ENCODE results near the gene ZCCHC7. TPM values are rescaled to one million over a fixed set of nuclear protein-coding genes. Genes with fewer than 3 reads are reported as not detected.

Gene ZCCHC7
- total RNA-seq, 1 donor from 2014 or later = 10.4 TPM

DNA sequence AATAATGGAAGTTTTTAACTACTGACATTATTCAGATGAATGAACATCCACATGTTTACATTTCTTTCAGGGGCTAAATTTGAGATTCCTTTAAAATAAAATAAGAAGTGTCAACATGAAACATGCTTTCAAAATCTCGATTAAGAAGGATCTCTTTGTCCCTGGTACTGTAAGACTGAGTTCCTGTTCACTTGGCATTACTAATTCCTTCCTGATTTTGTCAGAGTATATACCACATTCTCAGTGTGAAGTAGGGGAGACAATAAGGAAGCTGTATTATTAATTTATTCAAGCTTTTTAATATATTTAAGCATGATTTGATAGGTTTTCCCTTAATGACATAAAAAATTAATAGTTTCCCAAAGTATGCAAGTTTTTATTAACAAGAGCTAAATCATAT lies 220.6 kb downstream of the ZCCHC7 start:
- no peak for ATAC-seq

DNA sequence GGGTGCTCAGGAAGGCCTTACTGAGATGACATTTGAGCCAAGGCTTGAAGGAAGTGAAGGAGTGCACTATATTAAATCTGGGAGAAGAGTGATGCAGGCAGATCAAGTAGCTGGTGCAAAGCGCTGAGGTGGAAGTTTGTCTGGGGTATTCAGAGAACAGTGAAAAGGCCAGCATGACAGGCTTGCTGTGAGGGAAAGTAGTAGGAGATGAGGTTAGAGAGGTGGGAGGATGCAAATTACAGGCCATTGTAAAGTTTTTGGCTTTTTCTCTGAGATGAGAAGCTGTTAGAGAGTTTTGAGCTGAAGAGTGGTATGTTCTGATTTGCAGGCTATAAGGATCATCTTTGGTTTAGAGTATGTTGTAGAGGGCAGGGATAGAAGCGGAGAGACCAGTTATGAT lies 221.3 kb downstream of the ZCCHC7 start:
- ATAC-seq = no peak

DNA sequence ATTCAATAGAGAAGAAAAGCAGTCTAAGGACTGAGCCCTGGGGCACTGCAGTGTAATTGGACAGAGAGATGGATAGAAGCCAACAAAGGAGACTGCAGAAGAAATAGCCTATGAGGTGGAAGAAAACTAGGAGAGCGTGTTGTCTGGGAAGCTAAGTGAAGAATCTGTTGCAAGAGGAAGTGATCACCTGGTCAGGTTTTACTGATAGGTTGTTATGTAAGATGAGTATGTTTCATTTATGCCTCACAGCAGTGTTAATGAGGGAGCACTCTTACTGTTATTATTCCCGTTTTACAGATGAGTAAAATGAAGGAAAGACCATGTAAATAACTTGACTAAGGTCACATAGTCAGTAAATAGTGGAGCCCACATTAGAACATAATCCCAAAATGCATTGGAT lies 222.1 kb downstream of the ZCCHC7 start:
- ATAC-seq = no peak

DNA sequence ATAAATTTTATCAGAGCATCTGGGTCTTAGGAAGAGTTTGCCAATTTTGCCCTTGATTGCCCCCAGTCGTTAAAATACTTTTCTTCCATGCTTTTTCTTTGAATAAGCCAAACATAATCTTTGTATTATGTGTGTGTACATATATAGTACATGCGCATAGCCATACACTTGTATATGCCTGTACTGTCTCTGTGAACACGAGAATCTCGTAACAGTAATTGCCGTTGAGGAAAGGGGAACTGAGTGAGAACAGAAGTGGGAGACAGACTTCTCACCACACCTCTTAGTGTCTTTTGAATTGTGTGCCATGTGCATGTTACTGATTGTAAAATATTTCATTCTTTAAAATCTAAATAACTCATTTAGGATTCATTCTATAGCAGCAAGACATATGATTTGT lies 222.5 kb downstream of the ZCCHC7 start:
- ATAC-seq = no peak

DNA sequence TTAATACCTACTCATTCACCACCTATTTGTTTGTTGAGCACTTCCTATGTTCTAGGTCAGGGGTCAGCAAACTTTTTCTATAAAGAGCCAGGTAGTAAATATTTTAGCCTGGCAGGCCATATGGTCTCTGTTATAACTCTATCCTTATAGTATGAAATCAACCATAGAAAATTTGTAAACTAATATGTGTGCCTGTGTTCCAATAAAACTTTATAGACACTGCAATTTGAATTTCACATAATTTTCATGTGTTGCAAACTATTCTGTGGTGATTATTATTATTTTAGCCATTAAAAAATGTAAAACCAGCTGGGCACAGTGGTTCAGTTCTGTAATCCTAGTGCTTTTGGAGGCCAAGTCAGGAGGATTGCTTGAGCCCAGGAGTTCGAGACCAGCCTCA lies 223.3 kb downstream of the ZCCHC7 start:
- no peak for ATAC-seq

DNA sequence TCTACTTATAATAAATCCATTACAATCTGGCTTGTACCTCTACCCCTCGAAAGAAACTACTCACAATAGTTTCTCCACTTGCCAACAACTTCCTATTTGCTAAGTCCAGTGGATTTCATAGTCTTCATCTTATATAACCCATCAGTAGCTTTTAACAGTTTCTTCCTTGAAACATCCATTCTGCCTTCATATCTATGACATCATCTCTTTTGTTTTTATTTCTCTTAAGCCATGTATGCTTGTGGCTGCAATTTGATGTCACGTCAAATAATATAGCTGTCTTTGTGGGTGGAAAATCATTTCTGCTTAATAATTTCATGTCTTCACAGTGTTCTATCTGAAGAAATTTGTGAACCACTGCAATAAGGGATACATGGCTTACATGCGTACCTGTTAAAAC lies 224.7 kb downstream of the ZCCHC7 start:
- ATAC-seq = no peak

DNA sequence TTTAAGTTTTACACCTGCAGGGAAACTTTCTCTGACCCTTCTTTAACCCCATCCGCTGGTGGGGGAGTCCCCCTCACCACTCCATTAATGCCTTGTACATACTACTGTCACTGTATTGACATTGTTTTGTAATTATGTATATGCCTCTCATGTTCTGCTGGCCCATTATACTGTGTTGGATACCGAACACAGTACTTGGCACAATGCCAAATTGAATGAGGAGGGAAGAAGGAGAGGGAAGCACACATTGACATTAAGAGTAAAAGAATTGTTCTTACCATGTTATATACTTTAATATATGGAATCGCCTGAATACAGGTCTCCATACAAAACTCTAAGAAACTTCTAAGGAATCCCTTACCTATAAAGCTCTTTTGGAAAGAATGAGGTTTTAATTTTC lies 228.5 kb downstream of the ZCCHC7 start:
- ATAC-seq = no peak

DNA sequence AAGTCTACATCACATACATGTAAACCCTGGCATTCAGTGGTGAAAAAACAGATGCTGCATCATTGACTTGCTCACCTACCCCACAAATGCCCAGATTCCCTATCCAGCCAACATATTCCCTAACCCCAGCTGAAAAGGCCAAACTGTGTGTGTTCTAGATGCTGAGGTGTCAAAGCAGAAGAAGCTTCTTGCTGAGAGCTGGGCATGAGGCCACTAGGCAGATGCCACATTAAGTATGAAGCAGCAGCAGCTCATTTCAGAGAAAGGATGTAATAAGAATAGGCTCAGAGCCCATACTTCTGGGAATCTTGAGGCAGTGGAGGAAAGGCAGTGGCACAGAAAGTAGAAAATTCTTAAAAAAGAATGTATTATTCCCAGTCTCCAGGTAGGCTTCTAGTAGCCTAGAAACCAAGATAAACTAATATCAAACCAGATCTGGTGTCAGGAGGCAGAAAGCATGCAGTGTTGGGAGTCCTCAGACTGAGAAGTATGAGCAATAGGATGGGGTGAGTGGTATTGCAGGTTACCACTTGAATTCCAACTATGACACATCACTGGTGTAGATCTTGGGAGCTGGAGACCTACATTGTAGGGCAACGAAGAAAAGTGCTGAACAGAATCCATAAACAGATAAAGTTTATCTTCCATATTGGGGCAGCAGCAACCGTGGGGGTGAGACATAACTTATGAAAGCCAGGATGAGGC lies 230.3 kb downstream of the ZCCHC7 start:
- ATAC-seq = peak; percentile 81

DNA sequence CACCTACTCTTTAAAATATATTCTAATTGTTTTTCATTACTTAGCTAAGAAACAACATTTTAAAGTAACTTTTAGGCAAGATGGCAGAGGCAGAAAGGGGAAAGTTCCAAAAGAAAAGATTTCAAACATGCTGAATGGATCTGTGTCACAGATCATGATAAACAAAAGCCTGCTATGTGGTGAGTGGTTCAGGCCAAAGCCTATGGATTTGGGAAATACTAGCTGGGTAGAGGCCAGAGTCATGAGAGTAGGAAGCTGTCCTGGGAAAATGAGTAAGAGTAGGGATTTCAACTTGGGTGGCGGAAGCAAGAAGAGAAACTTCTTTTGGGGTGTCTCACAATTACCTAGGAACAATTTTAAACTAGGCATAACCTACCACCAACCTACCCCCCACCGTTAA lies 233.4 kb downstream of the ZCCHC7 start:
- ATAC-seq = no peak

DNA sequence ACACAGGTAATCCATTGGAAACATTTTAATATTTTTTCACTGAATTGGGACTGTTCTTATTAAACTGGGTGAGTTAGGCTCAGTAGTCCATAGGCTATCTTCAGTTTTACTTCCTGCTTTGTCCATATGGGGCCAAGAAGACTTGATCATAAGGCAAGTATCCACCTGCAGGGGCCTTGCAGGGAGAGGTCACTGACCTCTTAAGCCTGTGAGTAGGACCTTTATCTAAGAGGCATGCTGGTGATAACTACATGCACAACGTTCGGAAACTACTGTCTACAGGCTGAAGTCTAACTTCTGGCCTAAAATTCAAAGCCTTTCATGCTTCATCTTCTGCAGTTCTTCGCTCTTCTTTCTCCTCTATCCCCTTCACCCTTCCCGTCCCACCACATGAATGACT lies 242.1 kb downstream of the ZCCHC7 start:
- no peak for ATAC-seq

DNA sequence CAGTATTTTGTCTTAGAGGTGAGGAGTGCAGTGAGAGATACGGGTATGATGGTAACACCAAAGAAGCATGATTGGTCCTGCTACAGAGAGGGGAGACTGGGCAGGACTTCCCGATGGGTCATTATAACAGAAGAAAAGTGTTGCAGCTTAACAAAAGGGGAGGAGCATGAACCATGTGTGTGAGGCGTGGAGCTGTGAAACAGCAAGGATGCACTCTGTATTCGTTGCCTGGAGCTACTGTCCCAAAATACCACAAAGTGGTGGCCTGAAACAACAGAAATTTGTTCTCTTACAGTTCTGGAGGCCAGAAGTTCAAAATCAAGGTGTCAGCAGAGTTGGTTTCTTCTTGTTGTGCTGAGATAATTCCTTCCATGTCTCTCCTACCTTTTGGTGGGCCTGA lies 242.8 kb downstream of the ZCCHC7 start:
- ATAC-seq = no peak

DNA sequence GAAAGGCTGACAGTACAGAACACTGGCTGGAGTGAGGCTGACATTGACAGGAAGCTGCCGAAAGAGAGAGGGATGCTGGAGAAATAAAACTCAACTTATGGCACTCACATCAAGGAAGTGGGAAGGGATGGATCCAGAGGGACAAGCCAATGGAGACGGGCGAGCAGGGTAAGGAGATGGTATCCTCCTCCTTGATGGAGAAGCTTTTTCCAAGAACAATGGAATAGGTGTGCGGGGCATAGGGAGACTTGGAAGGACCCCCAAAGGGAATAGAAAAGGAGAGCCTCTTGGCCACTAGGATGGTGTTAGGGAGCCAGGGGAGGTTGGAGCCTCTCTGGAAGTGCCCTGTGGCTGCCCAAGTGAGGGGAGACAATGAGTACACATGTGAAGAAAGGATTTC lies 243.8 kb downstream of the ZCCHC7 start:
- ATAC-seq = no peak

DNA sequence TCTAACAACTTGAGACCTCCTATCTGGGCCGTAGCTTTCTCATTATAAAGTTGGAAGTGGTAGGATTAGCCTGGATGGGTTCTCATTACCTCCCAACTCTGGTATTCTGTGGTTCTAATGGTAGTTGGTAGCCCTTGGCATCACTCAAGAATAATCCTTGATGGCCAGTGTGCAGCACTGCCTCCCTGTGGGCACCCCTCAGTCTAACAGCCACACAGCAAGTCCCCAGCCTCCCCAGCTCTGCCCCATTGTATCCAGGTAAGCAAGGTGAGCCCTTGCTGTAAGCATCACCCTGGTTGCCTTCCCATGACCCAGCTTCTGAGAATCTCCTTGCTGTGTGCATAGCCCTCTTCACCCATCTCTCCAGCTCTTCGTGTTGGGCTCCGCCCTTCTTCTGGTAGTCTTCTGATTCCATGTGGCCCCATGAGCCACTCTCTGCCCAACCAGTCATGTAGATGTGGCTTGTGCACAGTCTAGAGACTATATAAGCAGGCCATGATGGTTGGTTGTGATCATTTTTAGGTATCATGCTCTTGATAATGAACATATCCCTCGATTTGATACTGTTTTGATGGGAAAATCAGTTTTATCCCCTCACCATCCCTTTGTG lies 244.5 kb downstream of the ZCCHC7 start:
- ATAC-seq = peak; percentile 36

DNA sequence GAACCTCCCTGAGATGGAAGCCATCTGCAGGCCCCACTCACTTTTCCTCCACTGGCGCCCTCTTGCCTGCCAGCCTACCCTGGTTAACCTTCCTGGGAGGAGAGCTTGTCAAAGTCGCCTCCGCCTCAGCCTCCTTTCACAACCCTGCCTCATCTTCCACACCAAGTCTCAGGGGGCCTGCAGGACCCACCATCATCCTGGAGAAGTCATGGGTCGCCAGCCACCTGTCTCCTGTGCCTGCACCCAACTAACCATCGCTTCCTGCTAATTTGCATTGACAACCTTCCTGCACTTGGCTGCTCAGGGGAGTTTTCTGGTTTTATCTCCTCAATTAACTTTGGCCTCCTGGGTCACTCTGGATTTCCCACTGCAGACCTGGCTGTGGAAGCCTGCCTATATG lies 249.3 kb downstream of the ZCCHC7 start:
- ATAC-seq = no peak

DNA sequence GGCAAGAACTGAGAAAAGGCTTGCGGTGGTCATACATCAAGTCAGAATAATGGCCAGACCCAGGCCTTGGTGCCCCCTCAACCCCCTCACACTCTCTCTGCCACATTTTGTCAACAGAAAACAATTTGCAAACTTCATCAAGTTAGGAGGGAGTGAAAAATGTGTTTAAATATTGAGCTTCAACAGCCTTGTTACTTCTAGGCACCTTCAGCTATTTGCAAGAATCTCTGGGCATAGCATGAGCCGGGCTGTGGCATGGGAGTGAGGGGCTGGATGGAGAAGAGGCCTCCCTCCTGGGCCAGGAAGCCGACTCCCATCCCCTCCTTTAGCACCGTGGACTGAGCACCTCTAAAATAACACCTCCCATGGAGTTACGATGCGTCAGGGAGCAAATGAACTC lies 249.9 kb downstream of the ZCCHC7 start:
- no peak for ATAC-seq

DNA sequence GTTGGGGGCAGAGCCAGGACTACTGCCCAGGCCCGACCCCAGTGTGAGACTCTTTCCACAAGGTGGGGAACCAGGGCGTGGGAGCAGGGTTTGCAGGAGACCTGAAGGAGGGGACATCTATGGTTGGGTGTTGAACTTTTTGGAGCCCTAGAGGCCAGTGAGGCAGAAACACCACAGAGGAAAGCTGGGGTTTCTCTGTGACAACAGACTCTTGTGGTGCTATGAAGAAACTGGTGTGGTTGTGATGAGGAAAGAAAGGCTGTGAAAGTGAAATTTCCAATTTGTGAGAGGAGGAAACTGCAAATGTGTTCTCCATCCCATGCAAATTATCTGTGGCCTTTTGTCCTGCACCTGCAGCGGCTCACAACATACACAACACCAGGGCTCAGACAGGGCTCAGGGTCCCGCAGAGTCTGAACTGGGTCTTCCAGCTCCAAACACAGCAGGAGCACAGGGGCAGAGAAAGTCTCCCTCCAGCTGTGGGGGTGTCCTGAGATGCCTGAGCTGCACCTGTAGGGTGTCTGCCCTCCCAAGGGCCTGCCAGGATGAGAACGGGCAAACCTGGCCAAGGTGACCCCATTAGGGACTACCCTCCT lies 250.7 kb downstream of the ZCCHC7 start:
- ATAC-seq = peak; percentile 53

DNA sequence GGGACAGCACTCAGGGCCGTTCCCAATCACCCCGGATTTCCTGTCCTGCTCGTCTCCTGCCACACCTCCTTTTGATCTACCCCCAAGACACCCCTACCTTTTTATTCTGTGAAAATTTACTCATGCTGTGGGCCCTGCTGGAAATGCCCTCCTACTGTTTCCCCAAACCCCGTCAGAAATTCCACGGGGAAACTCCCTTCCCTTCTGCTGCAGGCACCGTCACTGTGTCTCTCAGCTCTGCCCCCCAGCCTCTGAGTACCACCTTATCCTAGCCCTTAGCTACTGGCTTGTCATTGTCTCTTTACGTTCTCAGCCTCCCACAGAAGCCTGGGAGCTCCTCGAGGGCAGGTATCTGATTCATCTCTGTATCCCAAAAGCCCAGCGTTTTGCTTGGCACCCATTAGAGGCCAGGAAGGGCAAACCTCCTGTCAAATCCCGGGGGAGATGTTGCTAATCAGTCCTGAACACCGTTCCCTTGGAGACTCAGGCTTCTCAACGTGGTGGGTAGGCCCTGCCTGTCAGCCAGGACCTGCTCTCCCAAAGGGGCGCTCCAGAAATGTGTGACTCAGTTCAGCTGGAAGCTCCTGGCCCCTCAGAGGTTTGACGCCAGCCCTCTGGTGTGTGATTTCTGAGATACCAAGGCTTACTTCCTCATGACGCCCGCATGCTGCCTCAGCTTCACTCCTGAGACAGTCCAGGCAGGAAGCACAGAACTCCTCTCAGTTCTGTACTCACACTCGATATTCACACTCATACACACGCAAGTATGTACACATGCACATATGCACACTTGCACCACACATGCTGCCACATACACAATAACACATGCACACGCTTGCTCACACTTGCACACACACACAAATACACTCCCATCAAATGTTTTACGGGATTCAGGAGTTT lies 251.4 kb downstream of the ZCCHC7 start:
- ATAC-seq = no peak

DNA sequence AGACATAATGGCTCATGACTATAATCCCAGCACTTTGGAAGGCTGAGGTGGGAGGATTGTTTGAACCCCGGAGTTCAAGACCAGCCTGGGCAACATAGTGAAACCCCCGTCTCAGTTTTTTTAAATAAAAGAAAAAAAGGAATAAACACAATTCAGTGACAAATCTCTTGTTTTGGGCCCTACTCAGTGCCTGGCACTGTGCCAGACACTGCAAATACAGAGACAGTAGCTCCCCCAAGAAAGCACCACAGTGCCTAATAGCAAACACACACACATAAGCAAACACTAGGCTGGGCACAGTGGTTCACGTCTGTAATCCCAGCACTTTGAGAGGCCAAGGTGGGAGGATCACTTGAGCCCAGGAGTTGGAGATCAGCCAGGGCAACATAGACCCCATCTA lies 252.5 kb downstream of the ZCCHC7 start:
- no peak for ATAC-seq

DNA sequence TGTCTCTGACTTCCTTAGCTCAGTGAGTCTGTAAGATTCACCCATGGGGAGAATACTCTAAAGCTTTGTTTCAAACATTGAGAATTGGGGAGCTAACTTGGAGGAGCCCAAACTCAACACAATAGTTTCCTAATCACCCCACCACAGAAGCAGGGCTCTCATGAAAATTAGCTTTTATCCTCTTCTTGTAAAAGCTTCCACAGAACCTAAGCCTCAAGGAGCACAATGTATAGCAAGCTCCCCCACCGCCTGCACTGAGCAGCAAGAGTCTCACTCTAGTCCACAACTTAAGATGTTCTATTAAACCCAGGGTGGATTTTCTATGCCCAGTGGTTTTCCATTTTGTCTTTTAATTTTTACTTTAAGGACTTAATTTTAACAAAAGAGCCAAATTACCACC lies 253.2 kb downstream of the ZCCHC7 start:
- no peak for ATAC-seq

DNA sequence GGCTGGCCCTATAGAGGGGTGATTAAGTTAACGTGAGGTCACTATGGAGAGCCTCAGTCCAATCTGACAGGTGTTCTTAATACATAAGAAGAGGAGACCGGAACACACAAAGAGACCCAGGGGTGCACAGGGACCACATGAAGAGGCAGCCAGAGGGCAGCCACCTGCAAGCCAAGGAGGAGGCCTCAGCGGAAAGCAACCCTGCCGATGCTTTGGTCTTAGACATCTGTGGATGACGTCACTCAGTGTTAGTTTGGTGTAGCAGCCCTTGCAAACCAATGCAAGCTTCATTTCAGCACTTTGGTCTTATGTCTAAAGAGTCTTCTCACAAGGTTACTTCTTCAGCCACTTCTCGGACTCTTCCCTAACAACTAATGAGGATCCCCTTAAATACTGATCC lies 254.5 kb downstream of the ZCCHC7 start:
- ATAC-seq = peak; percentile 28

DNA sequence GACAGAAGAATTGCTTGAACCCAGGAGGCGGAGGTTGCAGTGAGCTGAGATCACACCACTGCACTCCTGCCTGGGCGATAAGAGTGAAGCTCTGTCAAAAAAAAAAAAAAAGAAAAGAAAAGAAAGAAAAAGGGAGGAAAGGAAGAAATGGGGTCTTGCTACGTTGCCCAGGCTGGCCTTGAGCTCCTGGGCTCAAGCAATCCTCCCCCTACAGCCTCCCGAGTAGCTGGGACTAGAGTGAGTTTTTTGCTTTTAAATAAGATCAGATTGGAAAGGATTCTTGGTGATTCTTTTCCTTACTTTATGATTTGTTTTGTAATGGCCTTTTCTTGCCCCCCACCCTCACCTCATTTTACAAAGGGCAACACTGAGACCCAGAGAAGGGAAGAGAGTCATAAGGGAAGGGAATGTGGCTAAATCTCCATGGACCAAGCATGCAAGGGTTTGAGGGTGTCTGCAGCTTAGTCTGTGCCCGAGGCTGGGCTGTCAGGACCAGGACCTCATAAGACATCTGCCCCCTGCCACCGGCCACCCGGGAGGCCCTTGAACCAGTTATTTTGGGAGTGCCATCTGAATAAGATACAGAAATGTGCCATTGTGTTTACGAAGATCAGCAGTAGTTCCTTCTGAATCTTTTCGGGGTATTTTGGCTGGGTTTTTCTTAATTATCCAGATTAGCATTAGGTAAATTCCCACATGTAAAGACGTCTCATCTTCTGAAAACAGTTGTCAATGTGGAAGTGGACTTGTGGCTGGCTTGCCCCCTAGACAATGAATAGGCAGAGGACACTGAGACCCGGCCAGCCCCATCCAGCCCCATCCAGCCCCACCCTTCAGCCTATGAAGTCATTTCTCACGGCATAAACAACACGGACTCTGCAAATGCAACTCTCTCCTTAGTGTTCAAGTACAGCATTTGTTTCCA lies 257.6 kb downstream of the ZCCHC7 start:
- no peak for ATAC-seq

DNA sequence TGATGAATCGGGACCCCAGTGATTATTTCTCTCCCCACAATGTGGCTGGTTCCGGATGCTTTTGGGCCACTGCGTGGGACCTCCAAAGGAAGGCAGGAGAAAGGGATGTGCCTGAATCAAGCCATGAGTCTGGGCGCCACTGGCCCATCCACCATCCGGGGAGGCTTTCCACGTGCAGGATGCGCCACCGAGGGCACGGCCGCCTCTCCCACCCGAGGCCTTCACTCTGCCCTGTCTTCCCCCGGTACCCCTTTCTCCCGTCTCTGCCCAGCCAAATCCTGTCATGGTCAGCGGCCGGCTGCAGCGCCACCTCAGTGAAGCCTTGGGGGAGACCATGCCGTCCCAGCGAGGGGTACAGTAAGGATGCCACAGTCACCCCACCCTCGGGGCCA lies 258.2 kb downstream of the ZCCHC7 start:
- peak; percentile 14 for ATAC-seq
